Measurements from ENCODE around the gene SPTBN1. TPM values are rescaled to one million over a fixed set of nuclear protein-coding genes. Genes with fewer than 3 reads are reported as not detected.

Gene SPTBN1
- total and polyA plus RNA-seq, 4 experiments from 2014 or later, result 2.9 to 121 (median 87.3) TPM

DNA sequence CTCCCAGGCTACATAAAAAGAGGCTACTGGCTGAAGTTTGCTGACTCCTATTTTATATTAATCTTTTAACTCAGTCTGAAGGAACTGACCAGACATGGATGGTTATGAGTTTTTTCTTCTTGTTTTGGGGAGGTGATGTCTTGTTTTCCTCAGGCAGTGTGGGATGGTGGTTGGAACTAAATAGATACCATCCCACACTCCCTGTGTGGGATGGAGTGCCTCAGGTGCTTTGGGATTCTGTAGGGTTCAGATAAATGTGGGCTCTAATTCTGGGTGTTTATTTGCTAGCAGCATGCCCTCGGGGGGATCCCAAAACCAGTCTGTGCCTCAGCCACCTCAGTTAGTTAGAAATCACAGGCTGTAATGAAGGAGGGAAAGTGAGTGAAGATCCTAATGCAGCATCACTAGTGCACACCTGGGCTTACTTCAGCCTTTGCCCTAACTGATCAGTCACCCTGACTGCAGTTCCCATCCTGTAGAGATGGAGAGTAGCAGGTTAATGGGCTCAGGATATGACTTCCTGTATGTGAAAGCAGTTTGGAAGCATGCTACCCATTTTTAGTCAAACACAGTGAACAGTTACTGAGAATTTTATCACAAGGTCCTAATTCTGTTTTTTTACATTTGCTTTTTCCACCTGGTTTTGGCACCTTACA is 132.2 kb downstream of the SPTBN1 start:
- no peaks in the 10 kb centered on the region for H3K9me3 Mint-ChIP-seq
- intact Hi-C loops (cut with micrococcal nuclease), result loop anchor here (1.0 kb wide), 1 partner anchor 8 kb away; no protein-coding TSS in a partner anchor

DNA sequence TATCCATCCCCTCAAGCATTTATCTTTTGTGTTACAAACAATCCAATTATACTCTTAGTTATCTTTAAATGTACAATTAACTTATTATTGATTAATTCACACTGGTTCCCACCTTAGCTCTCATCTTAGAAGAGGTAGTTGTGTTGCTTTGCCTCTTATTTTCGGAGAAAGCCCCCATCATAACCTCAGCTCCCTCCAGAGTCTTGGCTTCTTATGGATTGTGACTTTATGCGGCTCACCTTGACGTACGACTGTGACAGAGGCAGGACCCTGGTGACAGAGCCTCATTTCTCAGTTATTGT is 132.9 kb downstream of the SPTBN1 start:
- Mint-ChIP-seq H3K27ac (peak overlapping the region; percentile 89 to 94 (median 91)), H3K4me3 (peak overlapping the region; percentile 42 to 82 (median 66)), H3K4me1 (peaks cover 66 to 94% (median 83%) of the 10 kb centered on the region in 4 donors), H3K36me3 (peaks cover 2 to 7% of the 10 kb centered on the region in 2 donors), H3K27me3 (no peaks in the 10 kb centered on the region), H3K9me3 (no peaks in the 10 kb centered on the region)
- intact Hi-C loops (cut with micrococcal nuclease), result loop anchor here (1.0 kb wide), 3 partner anchors 10 to 15 kb away; no protein-coding TSS in a partner anchor
- CTCF ChIA-PET (ENCODE audit: partially characterized antibody), result interaction anchor here (1.4 to 2.0 kb wide), 4 partner anchors 12 to 31 kb away, joined by 4 to 10 read pairs (median 5); no protein-coding TSS in a partner anchor
- peaks cover 94% of the 10 kb centered on the region for H3K4me1 ChIP-seq (ENCODE audit: insufficient read depth, low read length)
- no peaks in the 10 kb centered on the region for H3K27me3 ChIP-seq (ENCODE audit: insufficient read depth, low read length)
- DNase-seq, result no peak
- POLR2A ChIA-PET (ENCODE audit: partially characterized antibody), result interaction anchor here (0.9 to 22.8 kb wide), 4 partner anchors 11 to 29 kb away, joined by 3 to 304 read pairs (median 70); no protein-coding TSS in a partner anchor
- H3K4me3 ChIP-seq (ENCODE audit: low read length in 2 of 2), result peak overlapping the region in 1 of 2 donors; percentile 13
- H3K36me3 ChIP-seq (ENCODE audit: insufficient read depth, low read length), result no peaks in the 10 kb centered on the region
- peak overlapping the region; percentile 54 for H3K27ac ChIP-seq (ENCODE audit: low read depth, low read length)
- no peaks in the 10 kb centered on the region for H3K9me3 ChIP-seq (ENCODE audit: control insufficient read depth in 1 of 2, low read length in 2 of 2)

More for the DNA sequence above, 132.2 kb downstream of the SPTBN1 start:
- Histone ChIP-seq H3K27me3 (ENCODE audit: insufficient read depth, low read length) (no peaks in the 10 kb centered on the region), H3K4me3 (ENCODE audit: low read length in 2 of 2) (no peak overlapping the region), H3K9me3 (ENCODE audit: control insufficient read depth in 1 of 2, low read length in 2 of 2) (no peaks in the 10 kb centered on the region), H3K36me3 (ENCODE audit: insufficient read depth, low read length) (no peaks in the 10 kb centered on the region), H3K27ac (ENCODE audit: low read depth, low read length) (peak overlapping the region; percentile 54), H3K4me1 (ENCODE audit: insufficient read depth, low read length) (peaks cover 98% of the 10 kb centered on the region)
- Mint-ChIP-seq H3K27ac (peak overlapping the region; percentile 87 to 94 (median 91)), H3K4me1 (peaks cover 69 to 97% (median 86%) of the 10 kb centered on the region in 4 donors), H3K4me3 (peak overlapping the region; percentile 45 to 81 (median 69)), H3K36me3 (peaks cover 2 to 7% of the 10 kb centered on the region in 2 donors), H3K27me3 (no peaks in the 10 kb centered on the region)
- ChIA-PET CTCF (ENCODE audit: partially characterized antibody) (interaction anchor here (1.4 to 4.3 kb wide), 4 partner anchors 12 to 30 kb away, joined by 4 to 18 read pairs (median 7); no protein-coding TSS in a partner anchor), POLR2A (ENCODE audit: partially characterized antibody) (interaction anchor here (0.9 to 22.8 kb wide), 7 partner anchors 11 to 30 kb away, joined by 3 to 304 read pairs (median 5); no protein-coding TSS in a partner anchor)
- DNase-seq, result no peak

DNA sequence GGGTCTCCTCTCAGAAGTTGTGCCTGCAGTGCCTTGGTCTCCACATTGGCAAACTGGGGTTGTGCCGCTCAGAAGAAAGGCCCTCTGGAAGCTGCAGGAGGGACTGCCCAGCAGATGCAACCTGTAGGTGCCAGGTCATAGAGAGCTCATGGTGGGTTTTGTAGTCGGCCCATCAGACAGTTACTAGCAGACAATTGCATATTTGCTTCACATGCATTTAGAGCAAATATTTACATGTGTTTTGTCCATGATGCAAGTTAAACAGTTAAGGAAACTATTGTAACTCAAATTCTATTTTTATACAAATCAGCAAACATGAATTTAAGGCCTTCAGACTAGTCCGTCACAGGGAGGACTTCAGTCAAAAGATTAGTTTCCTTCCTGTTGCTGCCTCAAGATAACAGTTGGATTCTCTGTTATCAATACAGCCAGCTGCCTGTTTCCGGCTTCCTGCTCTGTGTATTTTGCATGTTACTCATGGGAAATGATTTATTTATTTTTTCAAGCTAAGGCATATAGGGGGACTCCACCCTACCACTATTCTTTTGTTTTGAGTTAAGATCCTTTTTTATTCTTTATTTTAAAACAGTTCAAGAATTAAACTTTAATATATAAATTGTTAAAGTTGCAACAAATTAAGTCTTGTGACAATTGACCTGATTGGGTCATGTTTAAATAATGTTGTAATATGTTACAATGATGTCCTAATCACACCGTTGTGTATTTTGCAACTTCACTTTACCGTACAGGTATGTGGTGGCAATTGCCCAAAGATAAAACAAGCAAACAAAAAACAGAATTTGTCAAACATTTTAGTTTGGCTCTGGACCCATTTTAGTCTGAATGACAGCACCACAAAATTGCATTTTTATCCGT is 133.5 kb downstream of the SPTBN1 start:
- ChIA-PET POLR2A (ENCODE audit: partially characterized antibody) (interaction anchor here (0.9 to 22.8 kb wide), 6 partner anchors 10 to 30 kb away, joined by 3 to 304 read pairs (median 4); no protein-coding TSS in a partner anchor), CTCF (ENCODE audit: partially characterized antibody) (interaction anchor here (1.0 to 2.0 kb wide), 7 partner anchors 9 to 249 kb away, joined by 3 to 10 read pairs (median 4); no protein-coding TSS in a partner anchor)
- peak overlapping the region; percentile 89 to 95 (median 91) for H3K27ac Mint-ChIP-seq
- no peaks in the 10 kb centered on the region for H3K36me3 ChIP-seq (ENCODE audit: insufficient read depth, low read length)
- H3K4me3 ChIP-seq (ENCODE audit: low read length in 2 of 2), result peak overlapping the region in 1 of 2 donors; percentile 13
- DNase-seq, result peak; percentile 47 to 73 (median 50)
- peaks cover 64 to 88% (median 78%) of the 10 kb centered on the region in 4 donors for H3K4me1 Mint-ChIP-seq
- peak overlapping the region; percentile 54 for H3K27ac ChIP-seq (ENCODE audit: low read depth, low read length)
- no peaks in the 10 kb centered on the region for H3K9me3 ChIP-seq (ENCODE audit: control insufficient read depth in 1 of 2, low read length in 2 of 2)
- H3K4me1 ChIP-seq (ENCODE audit: insufficient read depth, low read length), result peaks cover 88% of the 10 kb centered on the region
- intact Hi-C loops (cut with micrococcal nuclease), result loop anchor here (1.0 kb wide), 3 partner anchors 10 to 15 kb away; no protein-coding TSS in a partner anchor
- peak overlapping the region; percentile 42 to 82 (median 66) for H3K4me3 Mint-ChIP-seq
- H3K36me3 Mint-ChIP-seq, result peaks cover 2 to 7% of the 10 kb centered on the region in 2 donors
- H3K9me3 Mint-ChIP-seq, result no peaks in the 10 kb centered on the region
- H3K27me3 Mint-ChIP-seq, result no peaks in the 10 kb centered on the region
- no peaks in the 10 kb centered on the region for H3K27me3 ChIP-seq (ENCODE audit: insufficient read depth, low read length)

DNA sequence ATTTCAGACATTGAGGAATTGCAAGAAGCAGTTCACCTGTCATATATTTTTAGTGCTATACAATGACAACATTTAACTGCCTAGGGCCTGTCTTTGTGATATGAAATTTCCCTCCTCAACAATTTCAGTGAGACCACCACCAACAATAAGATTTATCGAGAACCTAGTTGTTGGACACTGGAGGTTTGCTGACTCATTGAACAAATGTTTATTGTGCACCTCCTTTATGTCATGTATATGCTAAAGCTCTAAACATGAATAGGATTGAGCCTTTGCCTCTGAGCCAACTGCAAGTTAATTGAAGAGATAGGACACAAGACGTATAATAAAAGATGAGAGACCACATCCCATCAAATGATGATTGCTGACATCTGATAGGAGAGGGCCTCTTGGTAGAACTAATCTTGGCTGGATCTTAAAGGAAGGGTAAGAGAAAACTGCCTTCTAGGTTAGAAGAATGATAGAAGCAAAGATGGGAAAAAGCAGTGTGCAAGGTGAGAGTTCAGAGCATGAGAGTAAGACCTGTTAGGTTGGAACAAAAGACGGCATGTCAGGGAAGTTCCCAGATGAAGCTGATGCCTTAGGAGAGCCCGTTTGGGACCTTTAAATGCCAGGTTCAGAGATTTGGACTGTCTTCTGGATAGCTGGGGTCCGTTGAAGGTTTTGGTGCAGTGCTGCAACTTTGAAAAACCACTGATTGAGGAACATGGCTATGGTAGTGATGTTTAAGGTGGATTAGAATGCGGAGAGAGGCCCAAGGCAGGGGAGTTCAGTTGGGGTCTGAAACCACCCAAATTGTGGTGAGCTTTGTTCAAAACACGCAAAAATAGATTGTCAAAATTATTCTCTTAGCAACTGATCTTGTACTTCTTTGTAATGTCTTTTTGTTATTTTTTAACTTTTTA is 134.3 kb downstream of the SPTBN1 start:
- peak overlapping the region; percentile 74 to 95 (median 91) for H3K27ac Mint-ChIP-seq
- Histone ChIP-seq H3K27ac (ENCODE audit: low read depth, low read length) (peak overlapping the region; percentile 41), H3K4me1 (ENCODE audit: insufficient read depth, low read length) (peaks cover 87% of the 10 kb centered on the region), H3K4me3 (ENCODE audit: low read length in 2 of 2) (no peak overlapping the region), H3K27me3 (ENCODE audit: insufficient read depth, low read length) (no peaks in the 10 kb centered on the region), H3K36me3 (ENCODE audit: insufficient read depth, low read length) (no peaks in the 10 kb centered on the region), H3K9me3 (ENCODE audit: control insufficient read depth in 1 of 2, low read length in 2 of 2) (no peaks in the 10 kb centered on the region)
- ChIA-PET CTCF (ENCODE audit: partially characterized antibody) (interaction anchor here (0.9 to 2.9 kb wide), 10 partner anchors 10 to 248 kb away, joined by 3 to 12 read pairs (median 4); no protein-coding TSS in a partner anchor), POLR2A (ENCODE audit: partially characterized antibody) (interaction anchor here (0.7 to 22.8 kb wide), 7 partner anchors 9 to 30 kb away, joined by 3 to 304 read pairs (median 3); no protein-coding TSS in a partner anchor)
- peaks cover 4 to 7% of the 10 kb centered on the region in 2 donors for H3K36me3 Mint-ChIP-seq
- H3K9me3 Mint-ChIP-seq, result no peaks in the 10 kb centered on the region
- peaks cover 60 to 86% (median 77%) of the 10 kb centered on the region in 4 donors for H3K4me1 Mint-ChIP-seq
- no peaks in the 10 kb centered on the region for H3K27me3 Mint-ChIP-seq
- intact Hi-C loops (cut with micrococcal nuclease), result no loop called here
- DNase-seq, result no peak
- H3K4me3 Mint-ChIP-seq, result peak overlapping the region in 6 of 8 donors; percentile 29 to 75 (median 66)

DNA sequence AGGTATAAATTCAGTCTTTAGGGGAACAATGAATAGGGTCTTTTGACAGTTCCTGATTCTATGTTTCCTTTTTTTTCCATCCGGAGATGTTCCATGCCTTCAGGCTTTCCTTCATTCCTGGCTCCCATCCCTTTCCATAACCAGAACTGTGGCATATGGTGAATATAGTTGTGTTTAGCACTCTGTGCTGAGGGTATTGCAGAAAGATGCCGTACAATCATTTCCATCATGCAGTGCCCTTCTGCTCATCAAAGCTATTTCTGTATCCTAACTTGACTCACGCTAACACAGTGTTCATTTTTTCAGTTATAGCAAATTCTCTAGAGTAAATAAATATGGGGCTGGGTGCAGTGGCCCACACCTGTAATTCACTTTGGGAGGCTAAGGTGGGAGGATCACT is 135.4 kb downstream of the SPTBN1 start:
- POLR2A ChIA-PET (ENCODE audit: partially characterized antibody), result interaction anchor here (1.0 to 22.8 kb wide), 3 partner anchors 15 to 32 kb away, joined by 3 to 304 read pairs (median 136); no protein-coding TSS in a partner anchor
- peaks cover 10 to 16% of the 10 kb centered on the region in 2 donors for H3K36me3 Mint-ChIP-seq
- no peaks in the 10 kb centered on the region for H3K9me3 ChIP-seq (ENCODE audit: control insufficient read depth in 1 of 2, low read length in 2 of 2)
- intact Hi-C loops (cut with micrococcal nuclease), result no loop called here
- H3K27me3 ChIP-seq (ENCODE audit: insufficient read depth, low read length), result no peaks in the 10 kb centered on the region
- H3K9me3 Mint-ChIP-seq, result no peaks in the 10 kb centered on the region
- H3K27ac Mint-ChIP-seq, result peak overlapping the region; percentile 74 to 95 (median 91)
- no peak overlapping the region for H3K27ac ChIP-seq (ENCODE audit: low read depth, low read length)
- CTCF ChIA-PET (ENCODE audit: partially characterized antibody), result interaction anchor here (1.1 to 2.9 kb wide), 4 partner anchors 9 to 26 kb away, joined by 3 to 12 read pairs (median 6); no protein-coding TSS in a partner anchor
- no peak for DNase-seq
- peak overlapping the region in 5 of 8 donors; percentile 12 to 75 (median 67) for H3K4me3 Mint-ChIP-seq
- H3K4me3 ChIP-seq (ENCODE audit: low read length in 2 of 2), result no peak overlapping the region
- peaks cover 65 to 86% (median 80%) of the 10 kb centered on the region in 4 donors for H3K4me1 Mint-ChIP-seq
- H3K27me3 Mint-ChIP-seq, result no peaks in the 10 kb centered on the region
- peaks cover 87% of the 10 kb centered on the region for H3K4me1 ChIP-seq (ENCODE audit: insufficient read depth, low read length)
- no peaks in the 10 kb centered on the region for H3K36me3 ChIP-seq (ENCODE audit: insufficient read depth, low read length)

DNA sequence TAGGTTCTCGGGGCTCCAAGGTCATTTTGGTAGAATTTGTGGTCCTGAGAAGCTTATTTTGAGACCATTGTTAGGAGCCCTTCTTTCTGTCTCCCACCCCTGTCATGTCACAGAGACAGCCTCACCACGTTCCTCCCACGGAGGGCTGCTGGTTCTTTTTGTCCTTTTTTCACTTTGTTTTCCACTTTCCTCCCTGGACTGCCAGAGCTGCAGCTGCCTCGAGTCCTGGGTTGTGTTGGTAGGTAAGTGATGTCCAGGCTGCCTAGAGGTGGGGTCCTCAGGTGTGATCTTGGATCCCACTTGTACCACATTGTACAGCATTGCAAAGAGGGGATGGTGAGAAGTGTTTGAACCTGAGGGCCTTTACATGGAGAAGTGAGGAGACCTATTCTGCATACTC is 137.1 kb downstream of the SPTBN1 start:
- Mint-ChIP-seq H3K36me3 (peaks cover 15 to 17% of the 10 kb centered on the region in 2 donors), H3K4me3 (peak overlapping the region in 5 of 8 donors; percentile 11 to 50 (median 30)), H3K27ac (peak overlapping the region; percentile 47 to 91 (median 77)), H3K27me3 (no peaks in the 10 kb centered on the region), H3K4me1 (peaks cover 64 to 86% (median 79%) of the 10 kb centered on the region in 4 donors), H3K9me3 (no peaks in the 10 kb centered on the region)
- DNase-seq, result no peak
- CTCF ChIA-PET (ENCODE audit: partially characterized antibody), result interaction anchor here (0.7 to 2.9 kb wide), 9 partner anchors 8 to 417 kb away, joined by 3 to 12 read pairs (median 4); no protein-coding TSS in a partner anchor
- Histone ChIP-seq H3K4me1 (ENCODE audit: insufficient read depth, low read length) (peaks cover 87% of the 10 kb centered on the region), H3K36me3 (ENCODE audit: insufficient read depth, low read length) (no peaks in the 10 kb centered on the region), H3K27me3 (ENCODE audit: insufficient read depth, low read length) (no peaks in the 10 kb centered on the region), H3K4me3 (ENCODE audit: low read length in 2 of 2) (no peak overlapping the region), H3K27ac (ENCODE audit: low read depth, low read length) (no peak overlapping the region), H3K9me3 (ENCODE audit: control insufficient read depth in 1 of 2, low read length in 2 of 2) (no peaks in the 10 kb centered on the region)
- POLR2A ChIA-PET (ENCODE audit: partially characterized antibody), result interaction anchor here (5.3 to 22.8 kb wide), 2 partner anchors 17 to 33 kb away, joined by 136 to 304 read pairs; no protein-coding TSS in a partner anchor
- intact Hi-C loops (cut with micrococcal nuclease), result no loop called here
